T-helper 1 cell treated with Interleukin-12 subunit alpha and Interleukin-12 subunit beta and Interleukin-4 antibody, amounts not matched to agents 30 μg/mL and 1 μg/mL, for 36 hours (primary cell): ENCODE results near the gene GRID2.
"Not testable (repeated sequence)": the region's sequence is repeated elsewhere in the genome, so short reads cannot be mapped to it uniquely, and the experiment has no call there.

Source experiments
- H3K27ac Mint-ChIP-seq: one replicate; pipeline ENCODE4 v1.8.0; 2021; ENCODE audit warnings: mild to moderate bottlenecking, mixed read lengths
- H3K27me3 Mint-ChIP-seq: one replicate; pipeline ENCODE4 v1.8.0; 2021; ENCODE audit warnings: low read depth, mixed read lengths
- H3K36me3 Mint-ChIP-seq: one replicate; pipeline ENCODE4 v1.8.0; 2021; ENCODE audit warnings: low read depth, mixed read lengths
- H3K4me1 Mint-ChIP-seq: one replicate; pipeline ENCODE4 v1.8.0; 2021; ENCODE audit warnings: low read depth, mixed read lengths
- H3K4me3 Mint-ChIP-seq: one replicate; pipeline ENCODE4 v1.8.0; 2021; ENCODE audit warnings: mild to moderate bottlenecking, moderate library complexity, mixed read lengths
- H3K9me3 Mint-ChIP-seq: one replicate; pipeline ENCODE4 v1.8.0; 2021; ENCODE audit warnings: mixed read lengths

GRID2 gene

GRCh38 chr4:92271551-92271950 is 32.2 kb upstream of the GRID2 start:
- H3K36me3 Mint-ChIP-seq, H3K27ac Mint-ChIP-seq, H3K4me3 Mint-ChIP-seq, H3K4me1 Mint-ChIP-seq, H3K27me3 Mint-ChIP-seq, H3K9me3 Mint-ChIP-seq: not testable (repeated sequence)

DNA sequence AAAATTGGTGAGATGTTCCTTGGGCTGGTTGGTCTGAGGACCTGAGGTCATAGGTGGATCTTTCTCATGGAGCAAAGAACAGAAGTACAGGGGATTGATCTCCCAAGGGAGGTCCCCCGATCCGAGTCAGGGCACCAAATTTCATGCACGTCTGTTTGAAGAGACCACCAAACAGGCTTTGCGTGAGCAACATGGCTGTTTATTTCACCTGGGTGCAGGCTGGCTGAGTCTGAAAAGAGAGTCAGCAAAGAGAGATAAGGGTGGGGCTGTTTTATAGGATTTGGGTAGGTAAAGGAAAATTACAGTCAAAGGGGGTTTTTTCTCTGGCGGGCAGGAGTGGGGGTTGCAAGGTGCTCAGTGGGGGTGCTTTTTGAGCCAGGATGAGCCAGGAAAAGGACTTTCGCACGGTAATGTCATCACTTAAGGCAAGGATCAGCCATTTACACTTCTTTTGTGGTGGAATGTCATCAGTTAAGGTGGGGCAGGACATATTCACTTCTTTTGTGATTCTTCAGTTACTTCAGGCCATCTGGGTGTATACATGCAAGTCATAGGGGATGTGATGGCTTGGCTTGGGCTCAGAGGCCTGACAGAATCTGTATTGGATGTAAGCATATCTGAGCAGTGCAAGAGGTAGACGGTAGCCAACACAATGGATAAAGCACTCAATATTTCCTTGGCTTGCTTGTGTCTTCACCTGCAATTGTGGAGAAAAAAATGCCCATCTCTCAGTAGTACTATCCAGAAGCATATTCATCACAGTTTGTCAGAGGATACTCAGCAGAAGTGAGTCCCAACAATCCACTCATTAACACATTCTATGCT is 26.5 kb upstream of the GRID2 start:
- not testable (repeated sequence) for H3K36me3 Mint-ChIP-seq, H3K27me3 Mint-ChIP-seq, H3K4me3 Mint-ChIP-seq, H3K4me1 Mint-ChIP-seq, H3K9me3 Mint-ChIP-seq, H3K27ac Mint-ChIP-seq

DNA sequence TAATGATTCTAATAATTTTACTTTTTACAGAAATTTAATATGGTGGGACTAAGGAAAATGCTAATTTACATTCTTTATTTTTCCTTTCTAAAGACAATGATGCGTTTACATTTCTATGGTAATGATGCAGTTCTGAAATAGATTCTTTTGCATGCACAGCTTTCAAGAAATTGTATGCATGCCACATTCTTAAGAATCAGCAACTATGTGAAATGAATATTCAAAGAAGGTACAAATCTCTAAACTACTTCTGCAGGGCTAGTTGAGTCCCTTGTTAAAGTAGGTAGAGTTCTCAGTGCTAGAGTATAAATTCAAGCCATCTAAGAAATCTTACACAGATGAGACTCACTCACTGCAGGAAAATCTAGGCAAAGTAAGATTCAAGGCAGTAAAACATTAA is 24.5 kb upstream of the GRID2 start:
- Mint-ChIP-seq H3K27ac (no peak overlapping the region), H3K4me1 (no peaks in the 10 kb centered on the region)

DNA sequence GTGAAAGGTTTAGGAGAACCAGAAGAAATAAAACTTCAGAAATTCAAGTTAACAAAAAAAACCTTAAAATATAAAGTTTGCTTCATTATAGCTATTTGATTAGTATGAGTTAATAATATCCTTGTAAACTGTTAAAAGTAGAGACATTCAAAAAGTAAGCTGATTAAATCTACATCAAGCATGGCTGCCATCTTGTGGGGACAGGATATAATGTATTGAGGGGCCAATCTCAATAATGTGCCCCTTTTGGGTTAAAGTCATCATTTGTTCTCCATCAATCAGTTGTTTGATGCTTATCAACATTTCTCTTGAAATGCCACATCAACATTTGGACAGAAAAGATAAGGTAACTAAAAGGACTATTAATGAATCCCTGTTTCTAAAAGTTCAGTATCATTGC is 4.6 kb upstream of the GRID2 start:
- no peaks in the 10 kb centered on the region for H3K9me3 Mint-ChIP-seq
- H3K36me3 Mint-ChIP-seq, result no peaks in the 10 kb centered on the region
- no peaks in the 10 kb centered on the region for H3K4me1 Mint-ChIP-seq
- peaks cover 19% of the 10 kb centered on the region for H3K27me3 Mint-ChIP-seq
- no peak overlapping the region for H3K27ac Mint-ChIP-seq
- H3K4me3 Mint-ChIP-seq, result no peak overlapping the region

More for the DNA sequence above, 24.5 kb upstream of the GRID2 start:
- Mint-ChIP-seq H3K4me3 (no peak overlapping the region), H3K9me3 (no peaks in the 10 kb centered on the region), H3K36me3 (no peaks in the 10 kb centered on the region), H3K27me3 (no peaks in the 10 kb centered on the region)

DNA sequence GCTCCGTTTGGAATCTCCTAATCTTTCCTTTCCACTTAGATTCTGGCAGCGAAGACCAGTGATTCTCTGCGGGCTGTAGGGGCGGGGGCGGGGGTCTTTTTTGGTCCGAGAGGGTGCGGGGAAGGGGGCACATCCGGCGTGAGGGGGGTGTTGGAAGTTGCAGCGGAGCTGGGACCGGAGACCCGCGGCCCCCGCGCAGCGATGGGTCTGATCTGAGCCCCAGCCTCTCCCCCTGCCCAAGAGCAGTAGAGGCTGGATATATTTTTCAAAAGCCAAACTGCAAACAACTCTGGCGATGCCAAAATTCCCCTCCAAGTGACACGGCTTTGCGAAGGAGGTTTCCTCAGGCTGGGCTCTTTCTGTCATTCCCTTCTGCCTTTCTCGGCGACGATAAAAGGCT is 355 bp downstream of the GRID2 start:
- H3K4me3 Mint-ChIP-seq, result no peak overlapping the region
- H3K27ac Mint-ChIP-seq, result no peak overlapping the region
- H3K36me3 Mint-ChIP-seq, result no peaks in the 10 kb centered on the region
- no peaks in the 10 kb centered on the region for H3K9me3 Mint-ChIP-seq
- peaks cover 41% of the 10 kb centered on the region for H3K27me3 Mint-ChIP-seq
- H3K4me1 Mint-ChIP-seq, result peaks cover 4% of the 10 kb centered on the region

DNA sequence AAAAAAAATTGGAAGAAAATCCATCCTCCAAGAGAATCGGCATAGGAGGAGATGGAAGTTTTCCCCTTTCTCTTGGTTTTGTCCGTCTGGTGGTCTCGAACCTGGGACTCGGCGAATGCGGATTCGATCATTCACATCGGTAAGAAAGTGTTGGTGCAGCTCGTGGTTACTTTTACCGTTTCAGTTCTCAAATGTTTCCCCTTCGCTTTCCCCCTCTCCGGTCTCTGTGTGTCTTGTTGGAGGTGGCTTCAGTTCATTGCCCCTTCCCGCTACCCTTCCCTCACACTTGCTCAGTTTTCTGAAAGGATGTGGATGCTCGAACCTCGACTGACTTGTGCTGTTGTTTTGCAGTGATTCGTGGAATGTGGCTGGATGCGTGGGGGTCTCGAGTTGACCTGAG is 840 bp downstream of the GRID2 start:
- H3K27ac Mint-ChIP-seq, result no peak overlapping the region
- no peaks in the 10 kb centered on the region for H3K36me3 Mint-ChIP-seq
- H3K4me1 Mint-ChIP-seq, result peaks cover 4% of the 10 kb centered on the region
- H3K9me3 Mint-ChIP-seq, result no peaks in the 10 kb centered on the region
- peaks cover 41% of the 10 kb centered on the region for H3K27me3 Mint-ChIP-seq
- no peak overlapping the region for H3K4me3 Mint-ChIP-seq

DNA sequence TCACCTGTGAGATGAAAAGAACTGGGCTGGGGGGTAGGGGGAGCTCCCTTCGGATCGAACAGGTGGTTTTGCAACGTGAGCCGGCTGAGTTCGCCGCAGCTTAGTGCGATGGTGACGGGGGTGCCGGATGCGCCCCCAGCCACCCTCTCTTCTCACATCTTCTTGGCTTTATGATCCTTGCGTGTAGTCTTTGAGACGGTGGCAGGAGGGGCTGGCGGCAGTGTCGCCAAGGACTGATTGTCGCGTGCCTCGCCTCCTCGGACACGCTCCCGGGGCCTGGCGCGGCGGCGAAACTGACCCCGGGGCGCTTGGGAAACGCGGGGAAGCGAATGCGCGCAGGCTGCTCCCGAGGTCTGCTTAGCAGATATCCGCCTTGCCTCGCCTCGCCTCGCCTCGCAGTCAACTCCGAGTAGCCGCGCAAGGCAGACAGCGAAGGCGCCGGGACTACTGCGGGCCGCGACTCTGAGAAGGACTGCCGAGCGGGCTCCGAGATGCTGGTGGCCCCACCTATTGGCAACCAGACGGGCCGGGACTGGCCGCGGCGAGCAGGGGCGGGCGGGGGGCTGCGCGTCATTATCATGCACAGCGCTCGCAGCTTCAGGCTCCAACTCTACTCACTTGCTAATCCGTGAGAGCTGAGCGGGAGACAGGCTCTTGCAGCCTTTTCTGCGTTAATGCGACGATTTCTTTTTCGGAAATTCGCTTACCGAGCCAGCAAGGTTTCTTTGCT is 1.5 kb downstream of the GRID2 start:
- H3K4me1 Mint-ChIP-seq, result peaks cover 4% of the 10 kb centered on the region
- H3K4me3 Mint-ChIP-seq, result no peak overlapping the region
- H3K27me3 Mint-ChIP-seq, result peaks cover 41% of the 10 kb centered on the region
- no peaks in the 10 kb centered on the region for H3K36me3 Mint-ChIP-seq
- H3K27ac Mint-ChIP-seq, result no peak overlapping the region
- H3K9me3 Mint-ChIP-seq, result no peaks in the 10 kb centered on the region

DNA sequence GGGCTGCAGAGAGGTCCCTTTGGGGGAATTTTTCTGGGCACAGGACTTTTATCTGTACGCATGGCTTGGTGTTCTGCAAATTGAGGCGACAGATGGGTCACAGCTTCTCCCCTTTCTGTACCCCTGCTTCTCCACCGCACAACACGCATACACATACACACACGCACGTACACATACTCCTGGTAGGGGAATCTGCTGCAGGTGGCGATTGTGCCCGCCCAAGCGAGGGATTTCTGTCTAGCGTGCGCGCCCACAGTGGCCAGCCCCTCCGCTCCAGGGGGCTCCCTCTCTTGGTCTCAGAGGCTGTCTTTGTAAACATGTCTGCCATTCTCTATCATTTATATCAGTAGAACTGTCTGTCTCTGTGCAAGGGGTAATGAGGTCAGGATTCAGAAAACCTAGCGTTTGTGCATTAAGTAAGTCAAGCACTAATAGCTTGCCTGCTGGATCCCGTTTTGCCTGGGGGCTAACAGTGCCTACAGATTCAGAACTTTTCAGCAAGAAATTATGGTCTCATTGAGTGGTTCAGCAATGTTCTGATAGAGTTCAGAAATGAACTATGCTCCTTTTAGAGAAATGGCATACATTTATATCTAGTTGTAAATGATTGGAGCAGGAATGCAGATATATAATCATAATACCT is 2.2 kb downstream of the GRID2 start:
- peaks cover 4% of the 10 kb centered on the region for H3K4me1 Mint-ChIP-seq
- H3K9me3 Mint-ChIP-seq, result no peaks in the 10 kb centered on the region
- H3K27ac Mint-ChIP-seq, result no peak overlapping the region
- no peaks in the 10 kb centered on the region for H3K36me3 Mint-ChIP-seq
- peaks cover 41% of the 10 kb centered on the region for H3K27me3 Mint-ChIP-seq
- H3K4me3 Mint-ChIP-seq, result no peak overlapping the region

DNA sequence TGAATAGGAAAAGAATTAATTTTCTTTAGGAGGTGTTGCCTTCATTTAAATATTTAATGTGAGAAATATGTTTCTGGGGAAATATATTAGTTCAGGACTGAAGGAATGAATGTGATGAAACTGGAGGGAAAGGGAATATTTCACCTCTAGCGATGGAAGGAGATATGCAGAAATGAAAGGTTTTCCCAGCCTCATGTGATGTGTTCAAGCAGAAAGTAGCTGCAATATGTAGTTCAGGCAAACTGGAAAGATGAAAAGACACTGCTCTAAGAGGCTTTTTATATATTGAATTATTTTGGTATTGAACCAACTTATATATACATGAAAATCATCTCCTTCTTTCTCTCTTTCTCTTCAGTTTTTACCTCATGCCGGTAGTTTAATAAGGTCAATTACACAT is 3.4 kb downstream of the GRID2 start:
- Mint-ChIP-seq H3K27me3 (peaks cover 35% of the 10 kb centered on the region), H3K4me3 (no peak overlapping the region), H3K9me3 (no peaks in the 10 kb centered on the region), H3K27ac (no peak overlapping the region), H3K4me1 (peaks cover 4% of the 10 kb centered on the region), H3K36me3 (no peaks in the 10 kb centered on the region)

DNA sequence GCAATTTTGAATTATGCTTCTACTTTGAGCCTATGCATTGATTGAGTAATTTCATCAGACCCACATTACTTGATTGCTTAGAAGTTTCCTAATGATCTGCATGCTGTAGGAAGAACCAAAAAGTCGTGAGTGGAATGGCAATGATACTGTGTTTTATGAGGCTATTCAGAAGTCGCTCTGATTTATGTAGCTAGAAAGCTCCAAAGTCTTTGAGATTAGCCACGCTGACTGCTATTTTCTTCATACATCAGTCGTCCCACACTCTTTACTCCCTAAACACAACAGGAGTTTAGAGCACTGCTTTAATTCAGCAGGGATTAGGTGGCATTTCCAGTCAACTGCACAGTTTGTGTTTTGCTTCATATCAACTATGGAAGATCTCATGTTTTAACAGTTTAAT is 4.1 kb downstream of the GRID2 start:
- Mint-ChIP-seq H3K9me3 (no peaks in the 10 kb centered on the region), H3K27me3 (peaks cover 29% of the 10 kb centered on the region), H3K4me1 (peaks cover 4% of the 10 kb centered on the region), H3K36me3 (no peaks in the 10 kb centered on the region), H3K27ac (no peak overlapping the region), H3K4me3 (no peak overlapping the region)

DNA sequence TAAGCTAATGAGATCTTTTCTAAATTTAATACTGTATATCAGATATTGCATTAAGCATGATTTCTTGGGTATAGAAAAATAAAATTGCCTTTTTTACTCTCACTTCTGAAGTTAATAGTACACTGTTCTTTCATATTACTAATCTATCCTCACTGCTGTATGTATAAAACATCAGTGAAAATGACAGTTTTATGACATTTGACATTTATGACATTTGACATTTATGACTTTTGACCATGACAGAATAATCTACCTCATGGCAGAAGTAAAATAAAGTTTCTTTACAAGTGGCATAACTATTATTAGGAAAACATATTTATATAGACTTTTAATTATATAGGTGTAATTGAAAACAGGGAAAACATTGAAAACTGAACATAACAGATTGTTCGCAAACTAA is 13.3 kb downstream of the GRID2 start:
- Mint-ChIP-seq H3K36me3 (no peaks in the 10 kb centered on the region), H3K27me3 (no peaks in the 10 kb centered on the region), H3K9me3 (no peaks in the 10 kb centered on the region), H3K4me1 (no peaks in the 10 kb centered on the region), H3K4me3 (no peak overlapping the region), H3K27ac (no peak overlapping the region)

DNA sequence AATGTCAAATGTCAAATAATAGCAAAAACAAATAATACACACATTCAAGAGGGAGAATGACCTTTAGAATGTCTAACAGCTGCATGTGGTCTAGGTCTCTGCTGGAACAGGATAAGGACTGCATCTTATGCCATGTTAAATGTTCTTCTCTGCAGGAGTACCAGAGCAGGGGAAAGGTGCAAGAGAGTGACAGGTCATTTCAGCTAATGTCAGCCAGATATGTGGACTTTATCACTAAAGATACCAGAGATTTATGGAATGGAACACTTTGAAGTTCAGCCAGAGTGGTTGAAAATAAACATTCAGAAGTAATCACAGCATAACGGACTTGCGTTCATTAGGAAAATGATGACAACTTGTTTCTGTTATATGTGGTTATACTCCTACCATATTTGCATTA is 24.3 kb downstream of the GRID2 start:
- Mint-ChIP-seq H3K36me3 (no peaks in the 10 kb centered on the region), H3K9me3 (no peaks in the 10 kb centered on the region), H3K4me3 (no peak overlapping the region), H3K4me1 (no peaks in the 10 kb centered on the region), H3K27ac (no peak overlapping the region), H3K27me3 (no peaks in the 10 kb centered on the region)

DNA sequence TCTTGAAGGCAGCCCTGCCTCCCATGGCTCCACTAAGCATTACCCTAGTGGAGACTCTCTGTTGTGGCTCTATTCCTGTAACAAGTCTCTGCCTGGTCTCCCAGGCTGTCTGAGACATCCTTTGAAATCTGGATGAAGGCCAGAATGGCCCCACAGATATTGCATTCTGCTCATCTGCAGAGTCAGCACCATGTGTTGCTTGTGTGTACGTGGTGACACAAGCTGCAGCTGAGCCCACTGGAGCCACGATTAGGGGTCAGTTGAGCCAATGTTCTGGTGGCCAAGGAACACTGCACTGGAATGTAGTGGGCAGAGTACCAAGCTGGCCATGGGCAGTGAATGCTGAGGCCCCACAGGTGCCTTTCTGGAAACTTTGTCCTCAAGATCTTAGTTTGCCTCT is 29.2 kb downstream of the GRID2 start:
- Mint-ChIP-seq H3K27ac (no peak overlapping the region), H3K9me3 (no peaks in the 10 kb centered on the region), H3K36me3 (no peaks in the 10 kb centered on the region), H3K27me3 (no peaks in the 10 kb centered on the region), H3K4me3 (no peak overlapping the region), H3K4me1 (no peaks in the 10 kb centered on the region)

GRCh38 chr4:92334716-92335350 is 31.1 kb downstream of the GRID2 start:
- H3K36me3 Mint-ChIP-seq, result no peaks in the 10 kb centered on the region

More at GRCh38 chr4:92334716-92335350, 31.1 kb downstream of the GRID2 start:
- no peaks in the 10 kb centered on the region for H3K9me3 Mint-ChIP-seq
- no peaks in the 10 kb centered on the region for H3K27me3 Mint-ChIP-seq
- H3K4me1 Mint-ChIP-seq, result no peaks in the 10 kb centered on the region
- no peak overlapping the region for H3K27ac Mint-ChIP-seq
- H3K4me3 Mint-ChIP-seq, result no peak overlapping the region
